ENCODE data around the gene AKAP9.

Gene AKAP9

DNA sequence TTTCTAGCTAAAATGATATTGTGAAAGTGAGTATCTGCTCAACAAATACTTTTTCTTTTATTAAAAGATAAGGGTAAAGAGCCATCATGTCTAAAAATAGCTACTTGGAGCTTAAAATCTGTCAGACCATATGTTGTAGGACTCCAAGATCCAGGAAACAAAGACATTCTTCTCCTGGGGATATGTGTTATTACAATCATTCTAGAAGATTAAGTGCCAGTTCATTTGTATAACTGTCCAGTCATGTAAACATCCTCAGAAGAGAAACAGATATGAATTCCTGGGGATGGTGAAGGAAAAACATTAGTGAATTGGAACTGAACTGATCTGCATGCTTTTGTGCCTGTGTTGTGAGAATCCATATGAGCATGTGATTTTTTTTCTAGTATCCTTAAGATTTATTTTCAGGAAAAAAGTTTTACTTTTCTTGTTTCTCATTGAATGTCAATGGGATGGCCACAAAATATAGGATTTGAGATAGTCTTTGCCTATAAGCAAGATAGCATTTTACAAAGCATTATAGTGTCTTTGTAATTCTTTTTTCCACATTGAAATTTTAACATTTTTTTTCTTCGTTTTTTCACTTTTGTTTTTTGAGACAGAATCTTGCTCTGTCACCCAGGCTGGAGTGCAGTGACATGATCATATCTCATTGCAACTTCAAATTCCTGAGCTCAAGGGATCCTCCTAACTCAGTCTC is 45.7 kb upstream of the AKAP9 start:
- Histone ChIP-seq H3K79me2 (ENCODE audit: control insufficient read depth, low read length) (no peaks in the 10 kb centered on the region), H3K36me3 (ENCODE audit: control insufficient read depth, low read length) (no peaks in the 10 kb centered on the region), H3K27ac (ENCODE audit: low read depth, low read length) (no peak overlapping the region), H3F3A (ENCODE audit: control insufficient read depth, insufficient read depth) (no peaks in the 10 kb centered on the region), H4K20me1 (ENCODE audit: control insufficient read depth, insufficient read depth, low read depth, low read length) (no peaks in the 10 kb centered on the region), H3K9me3 (ENCODE audit: control insufficient read depth, insufficient read depth, low read length) (no peaks in the 10 kb centered on the region), H3K27me3 (ENCODE audit: control insufficient read depth, low read length) (peaks cover 4% of the 10 kb centered on the region; the same call in 1 of the 2 replicates), H3K9me2 (replicated peaks; ENCODE audit: control insufficient read depth, low read length) (no peaks in the 10 kb centered on the region), H3K4me1 (ENCODE audit: control insufficient read depth, low read length) (no peaks in the 10 kb centered on the region), H3K4me3 (ENCODE audit: low read length) (no peak overlapping the region), H3K4me2 (ENCODE audit: low read length) (no peak overlapping the region)
- no peak for TF ChIP-seq EZH2phosphoT487 (IDR thresholded peaks at IDR 0.05; ENCODE audit: borderline replicate concordance, low read length)
- TF ChIP-seq, protein P1, sequence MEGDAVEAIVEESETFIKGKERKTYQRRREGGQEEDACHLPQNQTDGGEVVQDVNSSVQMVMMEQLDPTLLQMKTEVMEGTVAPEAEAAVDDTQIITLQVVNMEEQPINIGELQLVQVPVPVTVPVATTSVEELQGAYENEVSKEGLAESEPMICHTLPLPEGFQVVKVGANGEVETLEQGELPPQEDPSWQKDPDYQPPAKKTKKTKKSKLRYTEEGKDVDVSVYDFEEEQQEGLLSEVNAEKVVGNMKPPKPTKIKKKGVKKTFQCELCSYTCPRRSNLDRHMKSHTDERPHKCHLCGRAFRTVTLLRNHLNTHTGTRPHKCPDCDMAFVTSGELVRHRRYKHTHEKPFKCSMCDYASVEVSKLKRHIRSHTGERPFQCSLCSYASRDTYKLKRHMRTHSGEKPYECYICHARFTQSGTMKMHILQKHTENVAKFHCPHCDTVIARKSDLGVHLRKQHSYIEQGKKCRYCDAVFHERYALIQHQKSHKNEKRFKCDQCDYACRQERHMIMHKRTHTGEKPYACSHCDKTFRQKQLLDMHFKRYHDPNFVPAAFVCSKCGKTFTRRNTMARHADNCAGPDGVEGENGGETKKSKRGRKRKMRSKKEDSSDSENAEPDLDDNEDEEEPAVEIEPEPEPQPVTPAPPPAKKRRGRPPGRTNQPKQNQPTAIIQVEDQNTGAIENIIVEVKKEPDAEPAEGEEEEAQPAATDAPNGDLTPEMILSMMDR (IDR thresholded peaks at IDR 0.05; ENCODE audit: low read depth, low read length, poor library complexity, severe bottlenecking): no peak

DNA sequence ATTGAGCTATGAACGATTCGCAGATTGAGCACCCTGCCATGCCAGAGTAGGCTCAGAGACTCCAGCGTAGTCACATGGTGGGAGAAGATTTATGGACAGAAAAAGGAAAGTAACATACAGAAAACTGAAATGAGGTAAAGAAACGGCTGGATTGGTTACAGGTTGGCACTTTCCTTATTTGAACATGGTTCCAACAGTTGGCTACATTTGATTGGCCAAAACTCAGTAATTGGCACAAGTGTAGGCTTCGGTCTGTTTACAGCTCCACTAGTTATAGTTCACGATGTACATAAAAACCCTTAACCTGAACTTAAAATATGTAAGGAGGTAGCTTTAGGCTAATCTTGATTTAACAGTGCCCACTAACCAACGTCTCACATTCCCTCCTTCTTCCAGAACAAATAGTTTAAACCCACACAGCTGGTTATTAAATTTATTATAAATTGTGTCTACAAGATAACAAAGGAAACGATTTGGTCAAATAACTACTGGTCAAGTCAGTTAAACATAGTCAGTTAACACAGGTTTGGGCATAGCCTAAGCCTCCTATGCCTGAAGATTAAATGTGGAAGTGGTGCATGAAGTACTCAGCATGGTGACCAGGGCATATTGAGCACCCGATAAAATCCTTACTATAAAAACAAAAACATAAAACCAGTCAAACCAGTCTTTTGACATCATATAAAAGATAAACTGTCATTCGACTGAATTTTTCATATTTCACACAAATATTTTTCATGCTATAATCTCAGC is 42.2 kb upstream of the AKAP9 start:
- H4K20me1 ChIP-seq (ENCODE audit: control insufficient read depth, insufficient read depth, low read depth, low read length): no peaks in the 10 kb centered on the region

DNA sequence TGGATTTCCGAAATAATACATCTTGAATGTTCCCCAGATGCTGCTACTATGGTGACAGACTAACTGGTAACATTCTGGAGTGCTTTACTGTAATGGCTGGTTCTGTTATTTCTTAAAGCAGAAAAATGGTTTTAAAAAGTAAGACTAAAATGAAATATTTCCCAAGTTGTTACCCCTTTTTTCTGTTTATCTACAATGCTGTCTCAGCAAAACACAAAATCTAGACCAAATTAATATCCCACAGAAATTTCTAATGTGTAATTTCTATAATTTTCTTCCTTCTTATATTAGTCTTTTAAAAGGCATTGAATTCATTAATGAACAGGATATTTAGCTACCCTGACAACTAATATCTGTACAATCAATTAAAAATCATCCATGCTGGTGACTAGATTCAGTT is 41.1 kb upstream of the AKAP9 start:
- Histone ChIP-seq H3K4me1 (ENCODE audit: control insufficient read depth, low read length) (no peaks in the 10 kb centered on the region), H3K27ac (ENCODE audit: low read depth, low read length) (no peak overlapping the region), H3K4me3 (ENCODE audit: low read length) (no peak overlapping the region), H4K20me1 (ENCODE audit: control insufficient read depth, insufficient read depth, low read depth, low read length) (no peaks in the 10 kb centered on the region), H3K36me3 (ENCODE audit: control insufficient read depth, low read length) (no peaks in the 10 kb centered on the region), H3F3A (ENCODE audit: control insufficient read depth, insufficient read depth) (no peaks in the 10 kb centered on the region), H3K9me2 (replicated peaks; ENCODE audit: control insufficient read depth, low read length) (no peaks in the 10 kb centered on the region), H3K9me3 (ENCODE audit: control insufficient read depth, insufficient read depth, low read length) (no peaks in the 10 kb centered on the region), H3K4me2 (ENCODE audit: low read length) (no peak overlapping the region), H3K79me2 (ENCODE audit: control insufficient read depth, low read length) (no peaks in the 10 kb centered on the region), H3K27me3 (ENCODE audit: control insufficient read depth, low read length) (peaks cover 4% of the 10 kb centered on the region; the same call in 1 of the 2 replicates)
- TF ChIP-seq, protein P1 (IDR thresholded peaks at IDR 0.05; ENCODE audit: low read depth, low read length, poor library complexity, severe bottlenecking): no peak
- no peak for TF ChIP-seq EZH2phosphoT487 (IDR thresholded peaks at IDR 0.05; ENCODE audit: borderline replicate concordance, low read length)

More for the DNA sequence above, 42.2 kb upstream of the AKAP9 start:
- no peaks in the 10 kb centered on the region for H3K9me3 ChIP-seq (ENCODE audit: control insufficient read depth, insufficient read depth, low read length)
- TF ChIP-seq, protein P1 (IDR thresholded peaks at IDR 0.05; ENCODE audit: low read depth, low read length, poor library complexity, severe bottlenecking): no peak
- no peak for TF ChIP-seq EZH2phosphoT487 (IDR thresholded peaks at IDR 0.05; ENCODE audit: borderline replicate concordance, low read length)
- no peaks in the 10 kb centered on the region for H3K79me2 ChIP-seq (ENCODE audit: control insufficient read depth, low read length)
- no peak overlapping the region for H3K4me3 ChIP-seq (ENCODE audit: low read length)
- H3K9me2 ChIP-seq (replicated peaks; ENCODE audit: control insufficient read depth, low read length): no peaks in the 10 kb centered on the region
- H3K36me3 ChIP-seq (ENCODE audit: control insufficient read depth, low read length): no peaks in the 10 kb centered on the region
- H3F3A ChIP-seq (ENCODE audit: control insufficient read depth, insufficient read depth): no peaks in the 10 kb centered on the region
- H3K27me3 ChIP-seq (ENCODE audit: control insufficient read depth, low read length): peaks cover 4% of the 10 kb centered on the region; the same call in 1 of the 2 replicates
- H3K4me2 ChIP-seq (ENCODE audit: low read length): no peak overlapping the region
- H3K27ac ChIP-seq (ENCODE audit: low read depth, low read length): no peak overlapping the region
- no peaks in the 10 kb centered on the region for H3K4me1 ChIP-seq (ENCODE audit: control insufficient read depth, low read length)
